HG03159 (cell line): ENCODE data around the gene LCTL.
A peak's percentile ranks its signal among the peaks of the same experiment; 100 is the strongest.

ENCODE experiments used
- ATAC-seq: cut with Tn5 transposase; IDR thresholded peaks from one replicate; pipeline ENCODE4 v1.9.1; 2021; ENCODE audit warnings: mild to moderate bottlenecking, moderate library complexity; ENCODE audit not compliant: unreplicated experiment

LCTL gene

DNA sequence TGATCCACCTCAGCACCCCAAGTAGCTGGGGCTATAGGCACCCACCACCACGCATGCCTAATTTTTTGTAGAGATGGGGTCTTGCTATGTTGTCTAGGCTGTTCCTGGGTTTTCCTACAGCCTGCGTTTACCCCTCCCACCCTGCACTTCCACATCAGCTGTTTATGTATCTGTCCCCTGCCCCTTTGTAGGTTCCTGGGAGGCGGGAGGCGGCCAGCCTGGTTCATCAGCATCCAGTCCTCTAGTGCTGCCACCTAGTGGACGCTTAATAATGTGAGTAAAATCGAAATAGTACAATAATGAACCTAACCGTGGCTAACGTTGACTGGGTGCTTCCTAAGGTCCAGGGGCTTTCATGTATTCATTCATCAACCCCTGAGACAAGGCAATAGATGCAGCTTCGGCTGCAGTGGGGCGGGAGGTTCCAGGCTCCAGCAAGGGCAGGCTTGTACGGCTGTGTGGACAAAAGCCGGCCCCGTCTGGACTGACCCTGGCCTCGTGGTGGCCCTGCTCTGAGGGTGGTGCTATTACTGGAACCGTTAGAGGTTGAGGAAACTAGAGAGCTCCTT, 1.2 kb upstream of the LCTL start:
- no peak for ATAC-seq

DNA sequence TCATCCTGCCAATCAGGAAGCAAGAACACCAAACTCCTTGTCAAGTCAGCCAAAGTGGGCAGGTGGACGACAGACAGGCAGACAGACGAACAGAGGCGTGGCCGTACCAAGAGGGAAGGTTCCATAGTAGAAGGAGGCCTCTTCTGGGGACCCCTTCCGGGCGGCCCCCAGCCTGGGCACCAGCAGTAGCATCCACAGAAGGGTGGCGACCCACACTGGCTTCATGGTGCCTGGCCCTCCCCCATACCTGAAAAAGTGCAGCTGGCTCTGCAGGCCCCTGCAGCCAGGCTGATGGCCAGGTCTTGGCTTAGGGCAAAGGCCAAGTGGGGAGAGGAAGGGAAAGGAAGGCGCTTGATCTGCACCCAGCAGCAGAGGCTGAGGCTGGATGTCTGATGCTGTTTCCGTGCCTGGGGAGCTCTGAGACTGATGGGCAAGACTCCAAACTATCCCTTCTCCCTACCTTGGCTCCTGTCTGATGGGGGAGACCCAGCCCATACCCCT, 607 bp downstream of the LCTL start:
- no peak for ATAC-seq

DNA sequence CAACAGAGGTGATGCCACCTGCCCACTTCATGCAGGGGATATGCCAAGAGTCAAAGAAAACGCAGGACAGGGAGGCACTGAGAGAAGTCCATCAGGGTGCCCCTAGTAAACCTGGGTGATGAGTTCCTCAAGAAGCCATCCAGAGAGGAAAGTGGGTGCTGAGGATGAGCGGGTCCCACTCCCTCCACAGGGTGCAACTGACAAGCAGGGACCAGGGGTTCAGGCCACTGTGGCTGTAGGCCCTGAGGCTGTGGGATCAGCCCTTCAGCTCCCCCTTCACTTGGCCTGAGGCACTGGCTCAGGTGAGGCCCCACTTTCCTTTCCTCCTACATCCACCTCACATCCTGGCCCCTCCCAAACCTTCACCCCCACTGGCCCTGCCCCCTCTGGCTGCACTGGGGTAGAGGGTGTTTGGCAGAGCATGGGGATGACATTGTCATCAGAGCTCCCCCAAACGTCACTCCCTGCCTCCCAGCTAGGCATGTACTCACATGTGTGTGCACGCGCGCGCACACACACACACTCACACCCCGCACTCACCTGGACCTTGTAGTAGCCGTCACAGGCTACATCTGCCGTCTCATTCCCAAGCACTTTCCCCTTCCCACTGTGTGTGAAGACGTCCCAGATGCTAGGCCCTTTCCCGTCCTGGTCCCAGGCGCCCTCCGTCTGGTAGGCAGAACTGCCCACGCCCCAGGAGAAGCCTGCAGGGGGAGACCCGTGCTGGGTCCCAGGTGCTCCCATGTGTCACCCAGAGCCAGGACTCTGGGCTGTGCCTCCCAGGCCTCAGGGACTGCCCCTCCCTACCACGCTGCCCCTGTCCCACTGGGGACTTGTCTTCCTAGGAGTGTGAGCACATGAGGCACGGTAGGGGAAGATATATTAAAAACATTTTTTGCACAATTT, 1.4 kb downstream of the LCTL start:
- ATAC-seq: no peak

DNA sequence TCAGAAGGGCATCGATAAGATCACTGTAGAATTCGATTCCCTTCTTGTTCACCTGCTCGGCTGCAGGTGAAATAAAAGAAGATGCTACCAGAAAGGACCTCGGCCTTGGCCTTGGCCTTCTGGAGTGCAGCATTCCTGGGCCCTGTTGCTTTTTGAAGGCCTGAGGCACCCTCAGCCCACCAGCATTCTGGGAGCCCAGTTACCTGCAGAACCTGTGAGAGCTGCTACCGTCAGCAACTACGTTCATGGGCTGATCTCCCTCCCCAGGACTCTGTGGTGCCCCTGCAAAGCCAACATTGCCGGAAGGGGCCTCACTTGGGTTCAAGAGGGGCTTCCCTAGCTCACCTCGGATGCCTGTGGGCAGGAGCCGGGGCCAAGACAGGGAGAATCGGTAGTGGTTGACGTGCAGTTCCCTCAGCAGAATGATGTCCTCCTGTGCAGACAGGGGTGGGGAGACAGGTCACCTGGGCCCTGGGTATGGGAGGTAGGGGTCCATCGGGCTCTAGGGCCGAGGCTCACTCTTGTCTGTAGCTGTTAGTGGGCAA, 2.2 kb downstream of the LCTL start:
- no peak for ATAC-seq

DNA sequence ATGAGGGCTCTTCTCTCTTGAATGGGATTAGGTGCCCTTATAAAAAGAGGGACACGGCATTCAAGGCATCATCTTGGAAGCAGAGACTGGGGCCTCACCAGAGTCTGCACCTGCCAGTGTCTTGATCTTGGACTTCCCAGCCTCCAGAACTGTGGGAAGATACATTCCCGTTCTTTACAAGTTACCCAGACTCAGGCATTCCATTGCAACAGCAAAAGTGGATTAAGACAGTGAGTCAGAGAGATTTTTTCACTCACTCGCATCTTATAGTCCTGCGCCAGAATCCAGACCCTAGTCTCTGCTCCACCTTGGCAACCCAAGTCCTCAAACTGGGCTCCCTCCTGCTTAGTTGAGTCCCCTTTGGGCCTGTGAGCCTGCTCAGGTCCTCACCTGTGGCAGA, 2.7 kb downstream of the LCTL start:
- no peak for ATAC-seq

DNA sequence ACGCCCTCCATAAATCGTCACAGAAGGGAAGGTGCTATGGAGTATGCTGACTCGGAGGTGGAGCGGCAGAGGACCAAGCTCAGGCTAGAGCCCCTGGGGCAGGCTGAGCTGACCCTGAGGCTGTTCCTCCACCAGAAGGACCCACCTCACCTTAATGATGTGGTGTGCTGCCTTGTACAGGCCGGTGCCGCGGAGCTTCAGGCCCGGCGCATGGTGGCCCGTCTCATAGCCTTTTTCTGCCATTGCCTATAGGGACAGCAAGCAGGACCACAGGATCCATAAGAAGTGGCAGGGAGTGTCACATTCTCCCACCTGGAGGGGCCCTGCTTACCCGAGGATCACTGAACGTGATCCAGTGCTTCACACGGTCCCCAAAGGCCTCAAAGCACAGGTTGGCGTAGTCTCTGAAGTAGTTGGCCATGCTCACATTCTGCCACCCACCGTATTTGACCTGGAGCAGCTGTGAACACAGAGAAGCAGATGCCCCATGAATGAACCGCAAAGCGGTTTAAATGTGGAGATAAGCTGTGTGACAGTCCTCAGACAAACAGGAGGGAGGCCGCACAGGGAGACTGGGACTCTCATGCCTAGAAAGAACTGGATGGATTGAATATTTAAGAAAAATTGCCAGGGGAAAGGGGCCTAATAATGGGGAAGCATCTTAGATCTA, 4.8 kb downstream of the LCTL start:
- ATAC-seq: no peak

DNA sequence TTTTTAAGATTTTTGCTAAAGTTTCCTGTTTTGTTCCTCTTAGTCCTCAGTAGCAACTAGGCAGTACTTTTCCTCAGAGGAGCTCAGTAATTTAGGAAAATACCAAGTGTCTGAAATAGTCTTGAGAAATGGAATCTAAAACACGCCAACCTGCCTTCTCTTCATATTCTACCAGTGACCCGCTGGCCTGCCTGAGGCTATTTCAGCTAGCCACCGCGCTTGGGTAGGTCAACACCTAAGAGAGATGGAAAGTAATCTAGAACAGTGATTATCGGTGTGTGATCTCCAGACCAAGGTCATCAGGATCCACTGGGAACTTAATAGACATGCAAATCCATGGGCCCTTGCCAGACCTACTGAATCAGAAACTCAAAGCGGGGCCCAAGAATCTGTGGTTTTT, 7.5 kb downstream of the LCTL start:
- no peak for ATAC-seq

DNA sequence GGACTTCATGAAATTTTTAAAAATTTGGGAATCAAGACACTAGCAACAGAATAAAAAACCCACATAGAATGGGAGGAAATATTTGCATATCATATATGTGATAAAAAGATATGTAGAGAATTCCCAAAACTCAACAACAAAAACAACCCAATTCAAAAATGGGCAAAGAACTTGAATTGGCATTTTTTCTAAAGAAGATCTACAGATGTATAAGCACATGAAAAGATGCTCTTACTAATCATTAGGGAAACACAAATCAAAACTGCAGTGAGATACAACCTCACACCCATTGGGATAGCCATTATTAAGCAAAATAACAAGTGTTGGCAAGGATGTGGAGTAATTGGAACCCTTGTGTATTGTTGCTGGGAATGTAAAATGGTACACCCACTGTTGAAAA, 10.1 kb downstream of the LCTL start:
- ATAC-seq: no peak

DNA sequence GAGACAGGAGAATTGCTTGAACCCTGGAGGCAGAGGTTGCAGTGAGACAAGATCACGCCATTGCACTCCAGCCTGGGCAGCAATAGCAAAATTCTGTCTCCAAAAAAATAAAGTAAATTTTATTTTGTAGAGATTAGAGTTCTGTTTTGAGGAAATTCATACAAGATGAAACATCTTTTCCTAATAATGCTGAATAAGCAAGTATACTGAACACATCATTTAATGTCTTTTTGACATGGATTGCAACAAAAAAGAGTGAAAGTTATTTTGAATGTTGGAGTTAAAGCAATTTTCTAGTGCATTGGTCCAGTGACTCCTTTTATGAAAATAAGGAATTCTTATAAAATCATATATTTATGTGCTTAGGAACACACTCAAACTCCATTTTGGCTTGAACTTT, 20.5 kb downstream of the LCTL start:
- no peak for ATAC-seq

DNA sequence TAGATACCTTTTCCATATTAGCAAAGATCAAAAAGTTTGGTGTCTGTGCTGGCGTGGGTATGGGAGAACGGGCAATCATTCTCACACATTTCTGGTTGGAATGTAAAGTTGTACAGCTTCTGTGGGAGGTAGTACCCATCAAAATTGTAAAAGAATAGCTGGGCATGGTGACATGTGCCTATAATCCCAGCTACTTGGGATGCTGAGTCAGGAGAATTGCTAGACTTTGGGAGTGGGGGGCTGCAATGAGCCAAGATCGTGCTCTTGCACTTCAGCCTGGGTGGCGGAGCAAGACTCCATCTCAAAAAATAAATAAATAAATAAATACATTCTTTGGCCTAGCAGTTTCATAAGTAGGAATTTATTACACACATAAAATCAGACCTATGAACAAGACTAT, 22.9 kb downstream of the LCTL start:
- no peak for ATAC-seq

DNA sequence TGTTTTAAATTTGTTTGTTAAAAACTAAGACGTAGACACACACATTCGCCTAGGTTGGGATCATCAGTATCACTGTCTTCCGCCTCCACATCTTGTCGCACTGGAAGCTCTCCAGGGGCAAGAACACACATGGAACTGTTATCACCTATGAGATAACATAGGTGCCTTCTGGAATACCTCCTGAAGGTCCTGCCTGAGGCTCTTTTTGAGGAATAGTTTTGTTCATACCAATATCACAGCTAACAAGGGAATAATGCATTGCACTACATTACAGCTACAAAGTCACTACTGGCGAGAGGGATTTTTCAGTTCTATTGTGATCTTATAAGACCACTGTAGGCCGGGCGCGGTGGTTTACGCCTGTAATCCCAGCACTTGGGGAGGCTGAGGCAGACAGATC, 30.7 kb downstream of the LCTL start:
- ATAC-seq: no peak

DNA sequence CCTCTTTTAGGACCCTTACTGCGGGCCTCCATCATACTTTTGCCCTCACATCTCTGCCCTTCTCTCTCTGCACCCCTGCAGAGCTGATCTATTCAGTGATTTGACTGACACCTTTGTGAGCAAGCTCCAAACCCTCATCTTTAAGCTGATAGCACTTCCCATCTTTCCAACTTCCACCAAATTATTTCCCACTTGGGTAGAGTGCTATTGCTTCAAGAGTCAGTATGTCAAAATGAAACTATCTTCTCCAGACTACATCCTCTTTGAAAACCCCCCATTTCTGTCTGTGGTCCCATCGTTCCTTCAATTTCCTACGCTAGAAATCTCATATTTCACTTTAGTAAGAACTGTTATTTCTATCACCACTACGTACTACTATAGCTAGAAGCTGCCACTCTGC, 41.0 kb downstream of the LCTL start:
- ATAC-seq: no peak

DNA sequence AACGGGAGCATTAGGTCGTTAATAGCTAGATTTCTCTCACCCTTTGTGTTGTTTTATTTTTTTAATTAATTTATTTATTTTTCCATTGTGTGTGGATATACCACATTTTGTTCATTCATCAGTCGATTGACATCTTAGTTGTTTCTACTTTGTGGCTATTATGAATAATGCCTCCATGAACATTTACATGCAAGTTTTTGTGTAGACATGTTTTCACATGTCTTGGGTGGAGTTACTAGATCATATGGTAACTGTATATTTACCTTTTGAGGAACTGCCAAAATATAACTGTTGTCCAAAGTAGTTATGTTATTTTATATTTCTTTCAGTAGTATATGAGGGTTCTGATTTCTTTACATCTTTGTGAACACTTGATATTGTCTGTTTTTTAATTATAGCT, 41.9 kb downstream of the LCTL start:
- no peak for ATAC-seq

DNA sequence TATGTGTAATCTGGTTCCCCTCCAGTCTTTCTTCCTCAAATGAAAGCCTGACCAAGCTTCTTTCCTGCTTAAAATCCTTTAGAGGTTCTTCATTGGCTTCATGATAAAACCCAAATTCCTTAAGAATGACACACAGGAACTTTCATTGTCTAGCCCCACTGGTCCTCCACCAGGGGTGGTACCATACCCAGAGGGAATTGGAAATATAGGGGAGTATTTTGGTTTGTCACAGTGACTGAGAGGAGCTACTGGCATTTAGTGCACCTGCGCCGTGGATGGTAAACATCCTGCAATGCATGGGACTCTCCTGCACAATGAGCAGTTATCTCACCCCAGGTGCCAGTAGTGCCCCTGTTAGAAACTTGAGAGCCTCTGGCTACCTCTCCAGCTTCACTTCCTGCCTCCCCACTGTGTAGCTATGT, 49.9 kb downstream of the LCTL start:
- no peak for ATAC-seq

DNA sequence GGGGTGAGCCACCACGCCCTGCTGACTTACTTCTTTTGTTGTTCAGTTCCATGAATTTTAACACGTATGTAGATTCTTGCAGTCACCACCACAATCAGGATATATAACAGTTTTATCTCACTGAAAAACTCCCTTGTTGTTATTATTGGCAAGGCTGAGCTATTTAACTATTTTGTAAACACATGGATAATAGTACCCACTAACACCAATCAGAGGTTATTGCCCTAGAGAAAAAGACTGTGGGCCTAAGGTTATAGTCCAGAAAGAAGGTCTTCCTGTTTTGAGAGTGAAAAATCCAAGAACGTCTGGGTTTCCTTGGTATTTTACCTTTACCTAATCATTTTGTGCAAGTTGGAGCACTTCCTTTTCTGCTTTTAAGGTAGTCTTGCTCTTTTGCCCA, 51.2 kb downstream of the LCTL start:
- ATAC-seq: no peak

DNA sequence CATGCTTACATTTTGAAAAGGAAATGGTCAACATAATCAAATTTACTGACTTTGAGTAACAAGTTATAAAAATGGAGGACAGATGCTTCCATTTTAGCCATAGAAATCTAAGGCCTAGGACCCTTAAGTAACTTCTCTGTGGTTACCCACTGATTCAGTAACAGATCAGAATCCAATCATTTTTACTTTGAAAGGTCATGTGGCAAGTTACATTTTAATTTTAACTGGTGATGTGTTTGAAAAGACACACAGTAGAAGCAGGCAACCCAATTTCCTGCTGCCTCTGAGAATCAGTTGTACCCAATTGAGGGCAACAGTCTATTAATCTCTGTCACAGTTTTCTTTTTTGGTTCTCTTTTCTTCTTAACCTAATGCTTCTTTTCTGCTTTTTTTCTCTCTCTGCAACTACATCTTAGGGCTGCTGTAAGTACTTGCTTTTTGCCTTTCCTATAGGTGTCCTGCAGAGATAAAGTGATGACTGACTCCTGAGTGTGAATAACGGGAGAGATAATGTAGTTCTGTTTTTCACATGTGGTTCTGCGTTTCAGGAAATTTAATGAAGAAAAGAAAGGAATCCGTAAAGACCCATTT, 57.4 kb downstream of the LCTL start:
- no peak for ATAC-seq

DNA sequence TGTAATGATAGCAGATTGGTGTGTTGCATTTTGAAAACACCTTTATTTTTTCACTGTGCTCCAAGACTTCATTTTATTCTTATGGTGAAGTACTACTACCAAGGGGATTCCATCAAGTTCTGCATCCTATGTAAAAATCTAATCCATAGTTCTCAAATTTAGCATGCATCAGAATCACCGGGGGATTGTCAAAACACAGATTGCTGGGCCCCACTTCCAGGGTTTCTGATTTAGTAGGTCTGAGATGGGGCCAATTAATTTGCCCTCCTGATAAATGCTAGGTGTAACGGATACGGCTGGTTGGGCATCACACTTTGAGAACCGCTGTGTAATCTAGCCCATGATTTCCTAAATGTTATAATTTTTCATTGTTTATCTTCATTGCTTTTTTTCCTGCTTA, 60.0 kb downstream of the LCTL start:
- no peak for ATAC-seq

DNA sequence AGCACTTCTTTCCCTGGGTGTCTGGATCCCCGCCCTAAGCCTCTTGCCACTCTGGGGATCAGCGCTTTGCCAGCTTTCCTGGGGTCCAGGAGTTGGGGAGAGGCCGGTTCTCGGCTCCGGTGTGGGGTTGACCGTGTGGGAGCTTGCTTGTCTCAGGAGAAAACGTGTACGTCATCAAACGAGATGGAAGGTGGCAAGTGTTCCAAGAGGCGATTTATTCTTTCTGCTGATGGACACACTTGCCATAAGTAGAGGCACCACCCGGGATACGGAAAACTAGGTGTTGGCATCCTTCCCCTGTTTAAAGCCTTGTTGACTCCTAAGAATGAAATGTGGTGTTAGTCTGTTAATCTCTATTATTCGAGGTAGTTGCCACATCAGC, 60.4 kb downstream of the LCTL start:
- ATAC-seq: no peak

DNA sequence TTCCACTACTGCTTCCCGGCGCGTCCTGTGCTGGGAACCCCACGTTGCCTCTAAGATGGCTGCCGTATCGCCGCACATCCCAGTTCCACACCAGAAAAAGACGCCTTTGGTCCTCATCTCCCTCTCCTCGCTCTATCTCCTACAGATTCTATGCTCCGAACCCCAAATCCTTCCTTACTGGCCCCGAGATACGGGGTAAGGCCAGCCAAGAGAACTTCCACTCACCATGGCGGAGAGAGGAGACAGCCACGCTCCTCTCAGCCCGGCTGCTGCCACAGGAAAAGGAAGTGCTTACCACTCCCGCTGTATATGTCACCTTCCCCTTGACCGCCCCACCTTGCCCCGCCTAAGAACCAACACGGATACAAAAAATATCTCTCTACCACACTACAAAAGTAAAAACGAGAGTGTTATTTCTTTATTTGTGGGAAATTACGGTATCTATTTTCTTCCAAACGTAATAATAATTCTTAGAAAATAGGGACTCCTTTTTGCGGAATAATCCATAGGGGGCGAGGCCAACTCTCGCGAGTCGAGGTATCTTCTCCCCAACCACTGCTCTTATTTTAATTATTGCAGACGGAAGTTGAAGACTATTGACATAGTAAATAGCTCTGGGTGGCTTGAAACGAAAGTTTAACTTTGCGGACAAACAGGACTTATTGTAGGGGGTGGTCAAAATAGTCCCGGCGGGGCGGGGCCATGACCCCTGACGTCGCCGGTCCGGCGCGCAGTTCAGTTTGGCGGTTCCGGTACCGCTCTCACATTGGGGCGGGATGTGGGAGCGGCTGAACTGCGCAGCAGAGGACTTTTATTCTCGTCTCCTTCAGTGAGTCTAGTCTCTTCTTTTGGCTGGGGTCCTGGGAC, 61.0 kb downstream of the LCTL start, which contains the start of the genes RPL4 and ZWILCH:
TSS of gene RPL4 (minus strand) at position 293 of the 867 bp plus-strand sequence. CDS start at position 228, 65 bp downstream.
TSS of gene ZWILCH (plus strand) at position 764 of the 867 bp plus-strand sequence. CDS start at position 777, 13 bp downstream.
- peak; percentile 72 for ATAC-seq
